ENCODE data around the gene PLD6. TPM values are rescaled to one million over a fixed set of nuclear protein-coding genes. Genes with fewer than 3 reads are reported as not detected.
"Not testable (repeated sequence)": the region's sequence is repeated elsewhere in the genome, so short reads cannot be mapped to it uniquely, and the experiment has no call there.

The PLD6 gene
- polyA plus RNA-seq (2013, experiment 1 of 2) = 0.85 TPM
- polyA plus RNA-seq (2013, experiment 2 of 2) = 0.89 TPM

- H3K36me3 ChIP-seq (ENCODE audit: insufficient read depth, low read length) = no peaks in the 10 kb centered on the region
- no peak within 1 kb of the TSS for H3K27ac ChIP-seq (ENCODE audit: low read depth, low read length)
- peak within 1 kb of the TSS; percentile 51 for H3K4me3 ChIP-seq (ENCODE audit: low read length)
- H3K4me1 ChIP-seq (ENCODE audit: insufficient read depth, low read length) = no peaks in the 10 kb centered on the region
- WGBS = 51% methylated on average over 78 of the region's 78 CpGs
- H3K9ac ChIP-seq (ENCODE audit: low read depth, low read length) = peak within 1 kb of the TSS; percentile 72
- H3K27me3 ChIP-seq (ENCODE audit: insufficient read depth, low read length) = peaks cover 11% of the 10 kb centered on the region
- H3K9me3 ChIP-seq (ENCODE audit: insufficient read depth, low read depth, low read length) = no peaks in the 10 kb centered on the region
These were observed at the start of gene PLD6 for GRCh38 chr17:17206124-17206912. TSS of gene PLD6 (minus strand) at chr17:17206333. CDS start at chr17:17206286, 47 bp downstream.

GRCh38 chr17:17255689-17256088 is 49.6 kb upstream of the PLD6 start:
- not testable (repeated sequence) for H3K27ac ChIP-seq (ENCODE audit: low read depth, low read length); H3K27me3 ChIP-seq (ENCODE audit: insufficient read depth, low read length); H3K9me3 ChIP-seq (ENCODE audit: insufficient read depth, low read depth, low read length); H3K4me1 ChIP-seq (ENCODE audit: insufficient read depth, low read length); H3K9ac ChIP-seq (ENCODE audit: low read depth, low read length); H3K4me3 ChIP-seq (ENCODE audit: low read length)
- 90% methylated on average over 11 of the region's 11 CpGs for WGBS
- peaks cover 87% of the 10 kb centered on the region for H3K36me3 ChIP-seq (ENCODE audit: insufficient read depth, low read length)

- Histone ChIP-seq H3K36me3 (ENCODE audit: insufficient read depth, low read length) (peaks cover 82% of the 10 kb centered on the region), H3K27me3 (ENCODE audit: insufficient read depth, low read length) (no peaks in the 10 kb centered on the region), H3K9me3 (ENCODE audit: insufficient read depth, low read depth, low read length) (no peaks in the 10 kb centered on the region), H3K9ac (ENCODE audit: low read depth, low read length) (no peak overlapping the region), H3K4me1 (ENCODE audit: insufficient read depth, low read length) (no peaks in the 10 kb centered on the region), H3K4me3 (ENCODE audit: low read length) (no peak overlapping the region), H3K27ac (ENCODE audit: low read depth, low read length) (no peak overlapping the region)
- 93% methylated on average over 2 of the region's 3 CpGs for WGBS
These were observed 47.9 kb upstream of the PLD6 start for GRCh38 chr17:17254036-17254435.

GRCh38 chr17:17253406-17253805 is 47.3 kb upstream of the PLD6 start:
- Histone ChIP-seq H3K36me3 (ENCODE audit: insufficient read depth, low read length) (peaks cover 82% of the 10 kb centered on the region), H3K27me3 (ENCODE audit: insufficient read depth, low read length) (no peaks in the 10 kb centered on the region)
- WGBS = 96% methylated on average over 3 of the region's 3 CpGs

GRCh38 chr17:17252149-17252661 is 46.1 kb upstream of the PLD6 start:
- Histone ChIP-seq H3K4me3 (ENCODE audit: low read length) (no peak overlapping the region), H3K27ac (ENCODE audit: low read depth, low read length) (no peak overlapping the region), H3K9ac (ENCODE audit: low read depth, low read length) (no peak overlapping the region), H3K27me3 (ENCODE audit: insufficient read depth, low read length) (no peaks in the 10 kb centered on the region), H3K36me3 (ENCODE audit: insufficient read depth, low read length) (peaks cover 85% of the 10 kb centered on the region), H3K9me3 (ENCODE audit: insufficient read depth, low read depth, low read length) (no peaks in the 10 kb centered on the region), H3K4me1 (ENCODE audit: insufficient read depth, low read length) (no peaks in the 10 kb centered on the region)
- WGBS = 90% methylated on average over 9 of the region's 9 CpGs

More at GRCh38 chr17:17253406-17253805, 47.3 kb upstream of the PLD6 start:
- Histone ChIP-seq H3K9me3 (ENCODE audit: insufficient read depth, low read depth, low read length) (no peaks in the 10 kb centered on the region), H3K9ac (ENCODE audit: low read depth, low read length) (no peak overlapping the region), H3K27ac (ENCODE audit: low read depth, low read length) (no peak overlapping the region), H3K4me1 (ENCODE audit: insufficient read depth, low read length) (no peaks in the 10 kb centered on the region), H3K4me3 (ENCODE audit: low read length) (no peak overlapping the region)

- H3K27me3 ChIP-seq (ENCODE audit: insufficient read depth, low read length) = no peaks in the 10 kb centered on the region
- over 99% methylated on average over 3 of the region's 3 CpGs for WGBS
- peaks cover 52% of the 10 kb centered on the region for H3K36me3 ChIP-seq (ENCODE audit: insufficient read depth, low read length)
- H3K4me3 ChIP-seq (ENCODE audit: low read length) = no peak overlapping the region
- no peak overlapping the region for H3K9ac ChIP-seq (ENCODE audit: low read depth, low read length)
- no peaks in the 10 kb centered on the region for H3K4me1 ChIP-seq (ENCODE audit: insufficient read depth, low read length)
- H3K27ac ChIP-seq (ENCODE audit: low read depth, low read length) = no peak overlapping the region
- H3K9me3 ChIP-seq (ENCODE audit: insufficient read depth, low read depth, low read length) = no peaks in the 10 kb centered on the region
These were observed 40.7 kb upstream of the PLD6 start for GRCh38 chr17:17246879-17247278.

GRCh38 chr17:17243163-17243562 is 37.0 kb upstream of the PLD6 start:
- Histone ChIP-seq H3K9me3 (ENCODE audit: insufficient read depth, low read depth, low read length) (no peaks in the 10 kb centered on the region), H3K4me3 (ENCODE audit: low read length) (no peak overlapping the region), H3K27ac (ENCODE audit: low read depth, low read length) (no peak overlapping the region), H3K4me1 (ENCODE audit: insufficient read depth, low read length) (no peaks in the 10 kb centered on the region), H3K36me3 (ENCODE audit: insufficient read depth, low read length) (peaks cover 26% of the 10 kb centered on the region), H3K27me3 (ENCODE audit: insufficient read depth, low read length) (no peaks in the 10 kb centered on the region), H3K9ac (ENCODE audit: low read depth, low read length) (no peak overlapping the region)
- WGBS = 91% methylated on average over 6 of the region's 6 CpGs

- no peaks in the 10 kb centered on the region for H3K27me3 ChIP-seq (ENCODE audit: insufficient read depth, low read length)
- H3K4me1 ChIP-seq (ENCODE audit: insufficient read depth, low read length) = no peaks in the 10 kb centered on the region
- no peak overlapping the region for H3K27ac ChIP-seq (ENCODE audit: low read depth, low read length)
- peaks cover 17% of the 10 kb centered on the region for H3K36me3 ChIP-seq (ENCODE audit: insufficient read depth, low read length)
- no peak overlapping the region for H3K9ac ChIP-seq (ENCODE audit: low read depth, low read length)
- H3K9me3 ChIP-seq (ENCODE audit: insufficient read depth, low read depth, low read length) = no peaks in the 10 kb centered on the region
- H3K4me3 ChIP-seq (ENCODE audit: low read length) = no peak overlapping the region
- WGBS = 94% methylated on average over 7 of the region's 7 CpGs
These were observed 36.1 kb upstream of the PLD6 start for GRCh38 chr17:17242246-17242645.

GRCh38 chr17:17241656-17242055 is 35.5 kb upstream of the PLD6 start:
- Histone ChIP-seq H3K4me3 (ENCODE audit: low read length) (no peak overlapping the region), H3K27ac (ENCODE audit: low read depth, low read length) (no peak overlapping the region), H3K9ac (ENCODE audit: low read depth, low read length) (no peak overlapping the region), H3K27me3 (ENCODE audit: insufficient read depth, low read length) (no peaks in the 10 kb centered on the region), H3K9me3 (ENCODE audit: insufficient read depth, low read depth, low read length) (no peaks in the 10 kb centered on the region), H3K4me1 (ENCODE audit: insufficient read depth, low read length) (no peaks in the 10 kb centered on the region), H3K36me3 (ENCODE audit: insufficient read depth, low read length) (peaks cover 11% of the 10 kb centered on the region)
- WGBS = 87% methylated on average over 10 of the region's 10 CpGs

- WGBS = 77% methylated on average over 1 of the region's 1 CpG
- no peaks in the 10 kb centered on the region for H3K36me3 ChIP-seq (ENCODE audit: insufficient read depth, low read length)
- H3K27me3 ChIP-seq (ENCODE audit: insufficient read depth, low read length) = no peaks in the 10 kb centered on the region
- peaks cover 10% of the 10 kb centered on the region; the same call in 1 of the 2 replicates for H3K4me1 ChIP-seq (ENCODE audit: insufficient read depth, low read length)
- H3K4me3 ChIP-seq (ENCODE audit: low read length) = no peak overlapping the region
- no peak overlapping the region for H3K9ac ChIP-seq (ENCODE audit: low read depth, low read length)
- no peak overlapping the region for H3K27ac ChIP-seq (ENCODE audit: low read depth, low read length)
- no peaks in the 10 kb centered on the region for H3K9me3 ChIP-seq (ENCODE audit: insufficient read depth, low read depth, low read length)
These were observed 33.7 kb upstream of the PLD6 start for GRCh38 chr17:17239832-17240231.

GRCh38 chr17:17237026-17237799 is 31.1 kb upstream of the PLD6 start, which contains the start of gene FLCN:
TSS of gene FLCN (minus strand) at chr17:17237168. CDS start at chr17:17228137, 9,031 bp downstream.
- no peaks in the 10 kb centered on the region for H3K9me3 ChIP-seq (ENCODE audit: insufficient read depth, low read depth, low read length)
- peak within 1 kb of the TSS; percentile 96 for H3K27ac ChIP-seq (ENCODE audit: low read depth, low read length)
- peak within 1 kb of the TSS; percentile 89 for H3K4me3 ChIP-seq (ENCODE audit: low read length)
- H3K36me3 ChIP-seq (ENCODE audit: insufficient read depth, low read length) = peaks cover 7% of the 10 kb centered on the region
- peaks cover 10% of the 10 kb centered on the region; the same call in 1 of the 2 replicates for H3K4me1 ChIP-seq (ENCODE audit: insufficient read depth, low read length)
- H3K9ac ChIP-seq (ENCODE audit: low read depth, low read length) = peak within 1 kb of the TSS; percentile 100
- under 1% methylated on average over 51 of the region's 53 CpGs for WGBS
- H3K27me3 ChIP-seq (ENCODE audit: insufficient read depth, low read length) = no peaks in the 10 kb centered on the region

All from HUES64 (cell line).